ENCODE results near the gene C11orf16. TPM values are rescaled to one million over a fixed set of nuclear protein-coding genes. Genes with fewer than 3 reads are reported as not detected.

The C11orf16 gene
- total RNA-seq, 2 experiments from 2014 or later = not detected

DNA sequence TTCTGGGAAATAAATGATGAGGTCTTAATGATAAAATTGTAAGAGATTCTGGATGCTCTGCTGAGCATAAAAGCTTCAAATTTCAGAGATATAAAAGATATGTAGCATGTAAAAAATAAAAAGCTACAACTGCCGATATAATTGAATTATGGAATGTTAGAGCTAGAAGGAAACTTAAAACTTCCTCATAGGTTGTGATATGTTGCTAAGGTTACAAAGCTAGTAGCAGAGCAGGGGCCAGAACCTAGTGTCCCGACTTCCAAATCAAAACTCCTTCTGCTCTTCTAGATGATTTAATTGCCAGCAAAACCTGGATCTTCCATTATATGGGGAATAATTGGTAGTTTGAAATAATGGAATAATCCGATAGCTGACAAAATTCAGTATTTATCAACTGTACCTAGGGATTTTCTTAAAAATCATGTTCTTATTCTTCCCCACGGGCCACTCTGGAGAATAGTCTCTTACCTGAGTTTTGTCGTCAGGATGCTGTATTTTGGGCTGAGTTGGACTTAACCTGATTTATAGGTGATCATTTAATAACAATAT lies 9.8 kb upstream of the C11orf16 start, which contains the start of gene ASCL3:
TSS of gene ASCL3 (minus strand) at position 499 of the 549 bp plus-strand sequence. CDS start 4,855 bp downstream, outside the sequence.
- peaks cover 8% of the 10 kb centered on the region for H3K36me3 Mint-ChIP-seq (ENCODE audit: low read depth)
- DNase-seq (no peak), ATAC-seq (ENCODE audit: poor library complexity) (no peak)
- no peaks in the 10 kb centered on the region for H3K27me3 Mint-ChIP-seq
- no peak within 1 kb of the TSS for H3K27ac ChIP-seq (ENCODE audit: low read depth in 1 of 2, low read length in 2 of 2)
- no peaks in the 10 kb centered on the region for H3K4me1 ChIP-seq (ENCODE audit: insufficient read depth, low read length)
- intact Hi-C loops (cut with DNase I, micrococcal nuclease) = no loop called here
- TF ChIP-seq CTCF (IDR thresholded peaks at IDR 0.05) = no peak
- H3K4me1 Mint-ChIP-seq (ENCODE audit: low read depth) = no peaks in the 10 kb centered on the region
- H3K9me3 ChIP-seq (ENCODE audit: control insufficient read depth in 1 of 2, insufficient read depth in 1 of 2, low read length in 2 of 2) = no peaks in the 10 kb centered on the region
- no peak within 1 kb of the TSS for H3K27ac Mint-ChIP-seq
- H3K9me3 Mint-ChIP-seq = no peaks in the 10 kb centered on the region
- no peaks in the 10 kb centered on the region for H3K27me3 ChIP-seq (ENCODE audit: control insufficient read depth in 1 of 2, insufficient read depth in 2 of 2, low read length in 2 of 2)
- POLR2A ChIA-PET = interaction anchor here (1.5 kb wide), 1 partner anchor 22 kb away, joined by 5 read pairs; the partner anchor contains the start of gene TMEM9B
- H3K36me3 ChIP-seq (ENCODE audit: insufficient read depth, low read length) = peaks cover 6% of the 10 kb centered on the region
- H3K4me3 Mint-ChIP-seq = no peak within 1 kb of the TSS
- no peak within 1 kb of the TSS for H3K4me3 ChIP-seq (ENCODE audit: low read length)
- CTCF ChIA-PET = no interaction called here

GRCh38 chr11:8941341-8942103 lies 8.8 kb upstream of the C11orf16 start:
- intact Hi-C loops (cut with DNase I, micrococcal nuclease) = no loop called here
- Mint-ChIP-seq H3K27me3 (no peaks in the 10 kb centered on the region), H3K9me3 (no peaks in the 10 kb centered on the region), H3K36me3 (ENCODE audit: low read depth) (no peaks in the 10 kb centered on the region), H3K4me1 (ENCODE audit: low read depth) (no peaks in the 10 kb centered on the region), H3K27ac (no peak overlapping the region), H3K4me3 (no peak overlapping the region)
- Histone ChIP-seq H3K9me3 (ENCODE audit: control insufficient read depth in 1 of 2, insufficient read depth in 1 of 2, low read length in 2 of 2) (no peaks in the 10 kb centered on the region), H3K36me3 (ENCODE audit: insufficient read depth, low read length) (no peaks in the 10 kb centered on the region), H3K27ac (ENCODE audit: low read depth in 1 of 2, low read length in 2 of 2) (no peak overlapping the region), H3K4me1 (ENCODE audit: insufficient read depth, low read length) (no peaks in the 10 kb centered on the region), H3K4me3 (ENCODE audit: low read length) (no peak overlapping the region), H3K27me3 (ENCODE audit: control insufficient read depth in 1 of 2, insufficient read depth in 2 of 2, low read length in 2 of 2) (no peaks in the 10 kb centered on the region)
- ChIA-PET POLR2A (interaction anchor here (1.5 kb wide), 1 partner anchor 23 kb away, joined by 5 read pairs; the partner anchor contains the start of gene TMEM9B), CTCF (interaction anchor here (1.3 kb wide), 1 partner anchor 8 kb away, joined by 3 read pairs; no protein-coding TSS in a partner anchor)
- TF ChIP-seq CTCF (IDR thresholded peaks at IDR 0.05) = no peak
- ATAC-seq (ENCODE audit: poor library complexity) (no peak), DNase-seq (no peak)

- no peak for TF ChIP-seq CTCF (IDR thresholded peaks at IDR 0.05)
Measured at GRCh38 chr11:8937659-8938058, 4.9 kb upstream of the C11orf16 start.

More at GRCh38 chr11:8937659-8938058, 4.9 kb upstream of the C11orf16 start:
- H3K27me3 Mint-ChIP-seq = no peaks in the 10 kb centered on the region
- POLR2A ChIA-PET = no interaction called here
- H3K9me3 Mint-ChIP-seq = no peaks in the 10 kb centered on the region
- Histone ChIP-seq H3K4me1 (ENCODE audit: insufficient read depth, low read length) (no peaks in the 10 kb centered on the region), H3K9me3 (ENCODE audit: control insufficient read depth in 1 of 2, insufficient read depth in 1 of 2, low read length in 2 of 2) (no peaks in the 10 kb centered on the region), H3K36me3 (ENCODE audit: insufficient read depth, low read length) (no peaks in the 10 kb centered on the region), H3K4me3 (ENCODE audit: low read length) (no peak overlapping the region), H3K27ac (ENCODE audit: low read depth in 1 of 2, low read length in 2 of 2) (no peak overlapping the region), H3K27me3 (ENCODE audit: control insufficient read depth in 1 of 2, insufficient read depth in 2 of 2, low read length in 2 of 2) (no peaks in the 10 kb centered on the region)
- DNase-seq (no peak), ATAC-seq (ENCODE audit: poor library complexity) (no peak)
- H3K27ac Mint-ChIP-seq = no peak overlapping the region
- H3K36me3 Mint-ChIP-seq (ENCODE audit: low read depth) = no peaks in the 10 kb centered on the region
- intact Hi-C loops (cut with DNase I, micrococcal nuclease) = no loop called here
- H3K4me3 Mint-ChIP-seq = no peak overlapping the region
- H3K4me1 Mint-ChIP-seq (ENCODE audit: low read depth) = no peaks in the 10 kb centered on the region
- CTCF ChIA-PET = no interaction called here

Data from CD4-positive, alpha-beta T cell (primary cell).